Hepatocyte (in vitro differentiated cells): ENCODE measurements around the gene CIT. TPM values are rescaled to one million over a fixed set of nuclear protein-coding genes. Genes with fewer than 3 reads are reported as not detected.

Source experiments
- DNase-seq: peaks from one replicate; pipeline ENCODE4 v3.0.0-alpha.2; 2016; ENCODE audit warnings: low spot score
- H2AFZ ChIP-seq: fragments of 200-600 bp; sonication (generic); 2 replicates; pipeline ENCODE4 v1.6.0; 2016; ENCODE audit warnings: antibody characterized with exemption, mild to moderate bottlenecking
- H3K27ac ChIP-seq: fragments of 200-600 bp; sonication (generic); 2 replicates; pipeline ENCODE4 v1.5.1; 2016; ENCODE audit warnings: mild to moderate bottlenecking
- H3K27me3 ChIP-seq: fragments of 200-600 bp; sonication (generic); 2 replicates; pipeline ENCODE4 v1.6.1; 2016
- H3K36me3 ChIP-seq: fragments of 200-600 bp; sonication (generic); replicated peaks from 2 replicates; pipeline ENCODE4 v1.5.1; 2016; ENCODE audit warnings: low read depth; ENCODE audit not compliant: insufficient read depth
- H3K4me1 ChIP-seq: fragments of 200-600 bp; sonication (generic); 2 replicates; pipeline ENCODE4 v1.5.1; 2016; ENCODE audit warnings: mild to moderate bottlenecking, moderate library complexity; ENCODE audit not compliant: insufficient read depth
- H3K4me2 ChIP-seq: fragments of 200-600 bp; sonication (generic); 2 replicates; pipeline ENCODE4 v1.6.0; 2016
- H3K4me3 ChIP-seq: fragments of 200-600 bp; sonication (generic); 2 replicates; pipeline ENCODE4 v1.5.1; 2016; ENCODE audit warnings: mild to moderate bottlenecking
- H3K79me2 ChIP-seq: fragments of 200-600 bp; sonication (generic); 2 replicates; pipeline ENCODE4 v1.6.0; 2017; ENCODE audit warnings: mild to moderate bottlenecking
- H3K9me2 ChIP-seq: fragments of 200-600 bp; sonication (generic); replicated peaks from 2 replicates; pipeline ENCODE4 v1.6.0; 2017; ENCODE audit warnings: mild to moderate bottlenecking; ENCODE audit not compliant: insufficient read depth
- H3K9me3 ChIP-seq: fragments of 200-600 bp; sonication (generic); 2 replicates; pipeline ENCODE4 v1.5.1; 2016; ENCODE audit warnings: low read depth, mild to moderate bottlenecking
- H4K20me1 ChIP-seq: fragments of 200-600 bp; sonication (generic); 2 replicates; pipeline ENCODE4 v1.6.0; 2016; ENCODE audit warnings: mild to moderate bottlenecking; ENCODE audit not compliant: insufficient read depth, poor library complexity, severe bottlenecking
- CTCF ChIP-seq: fragments of 200-600 bp; sonication (generic); IDR thresholded peaks from 2 replicates; pipeline ENCODE4 v1.5.1; 2016; ENCODE audit warnings: antibody characterized with exemption, mild to moderate bottlenecking; ENCODE audit not compliant: poor library complexity
- EZH2 ChIP-seq: fragments of 200-600 bp; sonication (generic); IDR thresholded peaks from 2 replicates; pipeline ENCODE4 v1.6.1; 2016; ENCODE audit warnings: antibody characterized with exemption, mild to moderate bottlenecking, borderline replicate concordance
- EZH2phosphoT487 ChIP-seq: fragments of 200-600 bp; sonication (generic); IDR thresholded peaks from one replicate; pipeline ENCODE4 v1.6.1; 2018; ENCODE audit warnings: antibody characterized with exemption, mild to moderate bottlenecking, low read depth, moderate library complexity; ENCODE audit not compliant: unreplicated experiment, severe bottlenecking
- WGBS: methylation state at CpG from one replicate; pipeline ENCODE4 v1.1.6; 2016; ENCODE audit warnings: low lambda C conversion rate; ENCODE audit errors: missing lambda C conversion rate; 5-methylcytosine and 5-hydroxymethylcytosine counted together
- polyA plus RNA-seq: library from polyadenylated mRNA; unstranded; fragments of >200 nt; fragmentation: Nextera tagmentation; extraction: Ambion mirVana; gene quantifications from 2 replicates; pipeline ENCODE4 v1.2.1, GENCODE V29; 2016
- total RNA-seq: library from RNA; depleted of rRNA; stranded (reverse); fragments of >200 nt; gene quantifications from 2 replicates; pipeline ENCODE4 v1.2.3, GENCODE V29; 2014

Gene CIT
- total and polyA plus RNA-seq, 2 experiments from 2014 or later, result 3.6 to 3.9 TPM

- no peak for DNase-seq
- Histone ChIP-seq H3K4me2 (no peak overlapping the region), H3K27me3 (no peaks in the 10 kb centered on the region), H3K79me2 (no peaks in the 10 kb centered on the region), H3K27ac (no peak overlapping the region), H4K20me1 (no peaks in the 10 kb centered on the region), H2AFZ (no peak overlapping the region), H3K9me2 (no peaks in the 10 kb centered on the region), H3K36me3 (no peaks in the 10 kb centered on the region), H3K4me3 (no peak overlapping the region), H3K9me3 (no peaks in the 10 kb centered on the region), H3K4me1 (no peaks in the 10 kb centered on the region)
- no peak for TF ChIP-seq CTCF
- TF ChIP-seq EZH2phosphoT487, result no peak
- no peak for TF ChIP-seq EZH2
- 93% methylated on average over 1 of the region's 1 CpG for WGBS
Measured at GRCh38 chr12:119850330-119850729, 26.8 kb downstream of the CIT start.

- Histone ChIP-seq H3K36me3 (no peaks in the 10 kb centered on the region), H3K4me2 (no peak overlapping the region), H3K27ac (no peak overlapping the region), H4K20me1 (no peaks in the 10 kb centered on the region), H3K4me3 (no peak overlapping the region), H2AFZ (no peak overlapping the region), H3K4me1 (no peaks in the 10 kb centered on the region), H3K79me2 (no peaks in the 10 kb centered on the region), H3K9me3 (no peaks in the 10 kb centered on the region), H3K27me3 (no peaks in the 10 kb centered on the region), H3K9me2 (no peaks in the 10 kb centered on the region)
- DNase-seq, result peak; percentile 12
- WGBS, result 70% methylated on average over 2 of the region's 2 CpGs
- TF ChIP-seq EZH2phosphoT487 (no peak), EZH2 (no peak), CTCF (no peak)
Measured at GRCh38 chr12:119843100-119843499, 34.0 kb downstream of the CIT start.

GRCh38 chr12:119842380-119842779 is 34.7 kb downstream of the CIT start:
- TF ChIP-seq EZH2 (no peak), EZH2phosphoT487 (no peak), CTCF (no peak)
- Histone ChIP-seq H3K27ac (no peak overlapping the region), H4K20me1 (no peaks in the 10 kb centered on the region), H3K9me2 (no peaks in the 10 kb centered on the region), H3K4me1 (no peaks in the 10 kb centered on the region), H3K4me3 (no peak overlapping the region), H3K27me3 (no peaks in the 10 kb centered on the region), H3K4me2 (no peak overlapping the region), H2AFZ (no peak overlapping the region), H3K79me2 (no peaks in the 10 kb centered on the region), H3K9me3 (no peaks in the 10 kb centered on the region), H3K36me3 (no peaks in the 10 kb centered on the region)
- no peak for DNase-seq
- 100% methylated on average over 1 of the region's 1 CpG for WGBS
